Caco-2 (cell line): ENCODE data around the gene NAALADL2. TPM values are rescaled to one million over a fixed set of nuclear protein-coding genes. Genes with fewer than 3 reads are reported as not detected.

ENCODE experiments used
- BruUV-seq: library from RNA; stranded (reverse); fragments of 400-500 nt; replicated peaks from 2 replicates; lab custom pipeline; 2021; lab: Mats Ljungman, UMichigan
- CTCF ChIA-PET: fragments of 300-600 bp; sonication (Branson Sonifier 250); formaldehyde crosslinking; loops from one replicate; lab custom pipeline; 2022; ENCODE audit warnings: antibody characterized with exemption; lab: Charles Lee
- POLR2A ChIA-PET: fragments of 300-600 bp; sonication (Branson Sonifier 250); formaldehyde crosslinking; loops from one replicate; lab custom pipeline; 2022; ENCODE audit warnings: antibody characterized with exemption; lab: Charles Lee
- DNase-seq, 2 experiments: peaks; one replicate each; pipeline versions ENCODE4 v3.0.0 to v3.0.0-alpha.2; 2020 to 2022
- H3K27me3 ChIP-seq: replicated peaks from 2 replicates; pipeline ENCODE4 v1.6.0; 2011; ENCODE audit warnings: low read length; ENCODE audit not compliant: control insufficient read depth, insufficient read depth
- H3K36me3 ChIP-seq: 2 replicates; pipeline ENCODE4 v1.5.1; 2011; ENCODE audit warnings: low read length; ENCODE audit not compliant: control insufficient read depth, insufficient read depth
- H3K4me1 ChIP-seq: fragments of 250-450 bp; sonication (Bioruptor Pico); 2 replicates; pipeline ENCODE4 v1.5.1; 2020; ENCODE audit warnings: mild to moderate bottlenecking
- H3K4me3 ChIP-seq: 2 replicates; pipeline ENCODE4 v1.5.1; 2011; ENCODE audit warnings: low read depth, mild to moderate bottlenecking, control low read depth, low read length
- H3K9me3 ChIP-seq: fragments of 250-450 bp; sonication (Bioruptor Pico); 2 replicates; pipeline ENCODE4 v1.5.1; 2020; ENCODE audit warnings: mild to moderate bottlenecking, moderate library complexity
- H3K27ac Mint-ChIP-seq: one replicate; pipeline ENCODE4 v1.8.0; 2022; ENCODE audit warnings: mixed read lengths; ENCODE audit not compliant: unreplicated experiment
- H3K27me3 Mint-ChIP-seq: one replicate; pipeline ENCODE4 v1.8.0; 2022; ENCODE audit warnings: mixed read lengths; ENCODE audit not compliant: insufficient read depth, unreplicated experiment
- H3K36me3 Mint-ChIP-seq: one replicate; pipeline ENCODE4 v1.8.0; 2022; ENCODE audit warnings: mild to moderate bottlenecking, mixed read lengths; ENCODE audit not compliant: insufficient read depth, unreplicated experiment
- H3K4me1 Mint-ChIP-seq: one replicate; pipeline ENCODE4 v1.8.0; 2022; ENCODE audit warnings: low read depth, mixed read lengths; ENCODE audit not compliant: unreplicated experiment
- H3K4me3 Mint-ChIP-seq: one replicate; pipeline ENCODE4 v1.8.0; 2022; ENCODE audit warnings: mild to moderate bottlenecking, moderate library complexity, mixed read lengths; ENCODE audit not compliant: unreplicated experiment
- H3K9me3 Mint-ChIP-seq: one replicate; pipeline ENCODE4 v1.8.0; 2022; ENCODE audit warnings: mixed read lengths; ENCODE audit not compliant: unreplicated experiment
- CTCF ChIP-seq, 2 experiments: fragments of 200-600 bp in 1 of 2; IDR thresholded peaks; 1 replicate in 1 of 2; 2 replicates in 1 of 2; pipeline versions ENCODE4 v1.5.1 to v1.8.0; 2011 to 2022; ENCODE audit warnings: antibody characterized with exemption in 1 of 2, control low read depth in 1 of 2, inconsistent platforms in 1 of 2, low read depth in 1 of 2, low read length in 1 of 2, mild to moderate bottlenecking in 1 of 2, moderate library complexity in 1 of 2; ENCODE audit not compliant: insufficient read depth in 1 of 2, severe bottlenecking in 1 of 2, unreplicated experiment in 1 of 2
- intact Hi-C: fragments of 100-400 bp; cut with micrococcal nuclease; formaldehyde crosslinking; loops from one replicate; pipeline ENCODE4 v1.10.0; 2022; ENCODE audit not compliant: unreplicated experiment
- total RNA-seq: library from RNA; stranded (reverse); gene quantifications from 2 replicates; pipeline ENCODE4 v1.2.3, GENCODE V29; 2022

NAALADL2 gene
- total RNA-seq, 1 experiment from 2014 or later: 4.4 TPM

- no peak overlapping the region for H3K4me3 Mint-ChIP-seq
- H3K27me3 ChIP-seq: no peaks in the 10 kb centered on the region
- H3K27ac Mint-ChIP-seq: no peak overlapping the region
- TF ChIP-seq CTCF (IDR thresholded peaks at IDR 0.05; ENCODE audit: insufficient read depth in 1 of 2, low read depth in 1 of 2, low read length in 1 of 2, severe bottlenecking in 1 of 2, unreplicated experiment in 1 of 2): no peak
- H3K27me3 Mint-ChIP-seq: no peaks in the 10 kb centered on the region
- H3K36me3 ChIP-seq: no peaks in the 10 kb centered on the region
- no peaks in the 10 kb centered on the region for H3K4me1 ChIP-seq
- H3K9me3 Mint-ChIP-seq: no peaks in the 10 kb centered on the region
- intact Hi-C loops: no loop called here
- no peak overlapping the region for H3K4me3 ChIP-seq
- no peaks in the 10 kb centered on the region for H3K4me1 Mint-ChIP-seq
- CTCF ChIA-PET: no interaction called here
- H3K9me3 ChIP-seq: no peaks in the 10 kb centered on the region
- BruUV-seq: no TSS peak
- POLR2A ChIA-PET: no interaction called here
- DNase-seq: no peak
- H3K36me3 Mint-ChIP-seq: no peaks in the 10 kb centered on the region
Observed at GRCh38 chr3:175294793-175295192, 435.7 kb downstream of the NAALADL2 start.

- BruUV-seq: no TSS peak
- intact Hi-C loops: no loop called here
- ChIA-PET CTCF (no interaction called here), POLR2A (no interaction called here)
- Histone ChIP-seq H3K4me1 (no peaks in the 10 kb centered on the region), H3K9me3 (no peaks in the 10 kb centered on the region), H3K36me3 (no peaks in the 10 kb centered on the region), H3K4me3 (no peak overlapping the region), H3K27me3 (no peaks in the 10 kb centered on the region)
- TF ChIP-seq CTCF (IDR thresholded peaks at IDR 0.05; ENCODE audit: insufficient read depth in 1 of 2, low read depth in 1 of 2, low read length in 1 of 2, severe bottlenecking in 1 of 2, unreplicated experiment in 1 of 2): no peak
- no peak for DNase-seq
- Mint-ChIP-seq H3K4me3 (no peak overlapping the region), H3K27ac (no peak overlapping the region), H3K36me3 (no peaks in the 10 kb centered on the region), H3K27me3 (no peaks in the 10 kb centered on the region), H3K4me1 (no peaks in the 10 kb centered on the region), H3K9me3 (no peaks in the 10 kb centered on the region)
Observed at GRCh38 chr3:175295248-175296130, 436.4 kb downstream of the NAALADL2 start.

- no peaks in the 10 kb centered on the region for H3K9me3 ChIP-seq
- H3K27ac Mint-ChIP-seq: no peak overlapping the region
- CTCF ChIA-PET: no interaction called here
- H3K27me3 Mint-ChIP-seq: no peaks in the 10 kb centered on the region
- DNase-seq: no peak
- H3K4me3 Mint-ChIP-seq: no peak overlapping the region
- no peaks in the 10 kb centered on the region for H3K9me3 Mint-ChIP-seq
- H3K4me3 ChIP-seq: no peak overlapping the region
- no peak for TF ChIP-seq CTCF (IDR thresholded peaks at IDR 0.05; ENCODE audit: insufficient read depth in 1 of 2, low read depth in 1 of 2, low read length in 1 of 2, severe bottlenecking in 1 of 2, unreplicated experiment in 1 of 2)
- no peaks in the 10 kb centered on the region for H3K36me3 Mint-ChIP-seq
- H3K27me3 ChIP-seq: no peaks in the 10 kb centered on the region
- H3K4me1 ChIP-seq: no peaks in the 10 kb centered on the region
- no peaks in the 10 kb centered on the region for H3K36me3 ChIP-seq
- POLR2A ChIA-PET: no interaction called here
- H3K4me1 Mint-ChIP-seq: no peaks in the 10 kb centered on the region
- BruUV-seq: no TSS peak
- intact Hi-C loops: no loop called here
Observed at GRCh38 chr3:175297216-175297615, 438.1 kb downstream of the NAALADL2 start.
